Measurements from ENCODE around the gene YTHDF1. TPM values are rescaled to one million over a fixed set of nuclear protein-coding genes. Genes with fewer than 3 reads are reported as not detected.

Gene YTHDF1
- total RNA-seq, 2 donors from 2014 or later, result 34.7 to 39.1 TPM

DNA sequence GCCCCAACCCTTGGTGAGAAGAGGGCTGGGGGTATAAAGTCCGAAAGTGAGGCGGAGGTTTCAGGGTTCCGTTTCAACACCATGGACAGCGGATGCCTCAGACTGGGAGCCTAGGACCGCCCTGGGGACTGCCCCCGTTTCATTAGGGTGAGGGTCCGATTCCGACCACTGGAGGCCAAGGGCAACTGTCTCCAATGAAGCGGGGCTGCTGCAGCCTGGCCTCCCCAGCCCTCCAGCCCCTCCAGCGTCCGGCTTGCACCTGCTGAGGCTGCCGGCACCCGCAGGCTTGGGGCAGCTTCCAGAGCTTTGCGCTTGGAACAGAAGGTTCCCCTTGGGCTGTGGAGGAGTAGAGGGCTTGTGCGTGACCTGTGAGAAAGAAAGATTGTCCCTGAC is 39.9 kb downstream of the YTHDF1 start:
- DNase-seq (ENCODE audit: low spot score in 2 of 2) (no peak), ATAC-seq (no peak)
- H3K9me3 Mint-ChIP-seq, result no peaks in the 10 kb centered on the region
- H3K36me3 Mint-ChIP-seq, result no peaks in the 10 kb centered on the region
- H3K27ac Mint-ChIP-seq, result no peak overlapping the region

- ATAC-seq (no peak), DNase-seq (ENCODE audit: low spot score in 2 of 2) (no peak)
- H3K27ac Mint-ChIP-seq, result no peak overlapping the region
- no peaks in the 10 kb centered on the region for H3K9me3 Mint-ChIP-seq
- no peaks in the 10 kb centered on the region for H3K36me3 Mint-ChIP-seq
These were observed 40.7 kb downstream of the YTHDF1 start for GRCh38 chr20:63175038-63175895.

DNA sequence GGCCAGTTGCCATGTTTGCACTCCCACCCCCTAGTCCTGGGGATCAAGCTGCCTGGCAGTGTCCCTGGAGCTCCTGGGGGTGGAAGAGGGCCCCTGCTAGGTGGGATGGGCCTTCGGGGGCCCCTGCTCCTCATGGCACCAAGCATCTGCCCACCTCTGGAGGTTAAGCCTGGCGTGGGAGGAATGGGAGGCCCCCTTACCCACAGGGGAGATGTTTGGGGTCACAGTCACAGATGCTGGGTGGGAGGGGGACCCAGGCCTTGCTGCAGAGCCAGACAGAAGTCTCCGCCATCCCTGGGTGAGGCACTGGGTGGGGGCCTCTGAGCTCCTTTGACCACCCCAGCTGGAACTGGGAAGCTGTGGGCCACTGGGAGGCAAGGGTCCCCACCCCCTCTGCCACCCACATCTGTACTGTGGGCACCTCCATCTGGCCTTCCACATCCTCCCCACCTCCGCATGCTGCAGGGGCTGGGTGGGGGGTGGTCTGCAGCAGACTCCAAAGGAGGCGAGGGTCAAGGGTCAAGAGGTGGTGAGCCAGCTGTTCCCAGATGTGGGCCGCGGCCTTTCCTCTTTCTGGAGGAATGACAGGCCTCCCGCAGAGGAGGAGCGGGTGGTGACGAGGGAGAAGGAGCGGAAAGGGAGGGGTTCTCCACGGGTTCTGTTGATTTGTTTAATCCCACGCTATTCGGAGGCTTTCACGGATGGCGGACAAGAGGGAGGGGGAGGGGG is 41.5 kb downstream of the YTHDF1 start:
- ATAC-seq (no peak), DNase-seq (ENCODE audit: low spot score in 2 of 2) (no peak)
- H3K36me3 Mint-ChIP-seq, result no peaks in the 10 kb centered on the region
- H3K27ac Mint-ChIP-seq, result peak overlapping the region in 1 of 2 donors; percentile 83
- no peaks in the 10 kb centered on the region for H3K9me3 Mint-ChIP-seq

DNA sequence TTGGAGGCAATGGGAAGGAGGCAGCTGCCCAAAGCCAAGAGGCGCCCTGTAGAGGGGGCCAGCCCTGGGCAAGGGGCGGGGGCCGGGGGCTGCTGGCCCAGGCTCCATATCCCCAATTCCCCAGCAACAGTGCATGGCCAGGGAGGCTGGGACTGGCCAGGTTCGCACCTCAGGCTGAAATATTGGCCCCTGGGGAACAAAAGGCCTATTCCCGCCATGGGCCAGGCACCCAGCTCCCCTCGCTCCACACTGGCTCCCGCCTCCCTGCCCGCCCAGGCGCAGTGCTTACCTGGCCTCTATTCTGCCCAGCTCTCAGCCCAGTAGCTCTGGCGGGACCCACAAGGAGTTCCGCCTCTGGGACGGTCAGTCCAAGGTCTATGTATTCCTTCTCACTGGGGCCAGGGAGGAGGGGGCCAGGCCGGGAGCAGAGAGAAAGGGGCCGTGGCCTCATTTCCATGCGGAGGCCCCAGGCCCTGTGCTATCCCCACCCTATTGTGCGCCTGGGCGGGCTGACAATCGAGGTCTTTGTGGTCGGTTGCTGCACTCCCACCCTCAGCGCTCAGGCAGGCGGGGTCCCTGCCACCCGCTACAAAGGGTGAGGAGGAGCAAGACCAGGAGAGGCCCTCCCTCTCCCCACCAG is 42.3 kb downstream of the YTHDF1 start:
- no peak for DNase-seq (ENCODE audit: low spot score in 2 of 2)
- Mint-ChIP-seq H3K9me3 (no peaks in the 10 kb centered on the region), H3K36me3 (no peaks in the 10 kb centered on the region), H3K27ac (no peak overlapping the region)
- ATAC-seq, result no peak

- no peak for ATAC-seq
- no peak overlapping the region for H3K27ac Mint-ChIP-seq
- H3K36me3 Mint-ChIP-seq, result no peaks in the 10 kb centered on the region
- no peak for DNase-seq (ENCODE audit: low spot score in 2 of 2)
- H3K9me3 Mint-ChIP-seq, result no peaks in the 10 kb centered on the region
These were observed 43.2 kb downstream of the YTHDF1 start for GRCh38 chr20:63172726-63173125.

DNA sequence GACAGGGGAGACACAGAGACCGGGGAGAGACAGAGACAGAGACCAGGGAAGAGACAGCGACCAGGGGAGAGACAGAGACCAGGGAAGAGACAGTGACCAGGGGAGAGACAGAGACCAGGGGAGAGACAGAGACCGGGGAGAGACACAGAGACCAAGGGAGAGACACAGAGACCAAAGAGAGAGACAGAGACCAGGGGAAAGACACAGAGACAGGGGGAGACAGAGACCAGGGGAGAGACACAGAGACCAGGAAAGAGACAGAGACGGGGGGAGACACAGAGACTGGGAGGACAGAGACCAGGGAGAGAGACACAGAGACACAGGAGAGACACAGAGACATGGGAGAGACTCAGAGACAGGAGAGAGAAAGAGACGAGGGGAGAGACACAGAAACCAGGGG is 43.9 kb downstream of the YTHDF1 start:
- no peaks in the 10 kb centered on the region for H3K36me3 Mint-ChIP-seq
- H3K9me3 Mint-ChIP-seq, result no peaks in the 10 kb centered on the region
- no peak for ATAC-seq
- H3K27ac Mint-ChIP-seq, result peak overlapping the region in 1 of 2 donors; percentile 7
- no peak for DNase-seq (ENCODE audit: low spot score in 2 of 2)

DNA sequence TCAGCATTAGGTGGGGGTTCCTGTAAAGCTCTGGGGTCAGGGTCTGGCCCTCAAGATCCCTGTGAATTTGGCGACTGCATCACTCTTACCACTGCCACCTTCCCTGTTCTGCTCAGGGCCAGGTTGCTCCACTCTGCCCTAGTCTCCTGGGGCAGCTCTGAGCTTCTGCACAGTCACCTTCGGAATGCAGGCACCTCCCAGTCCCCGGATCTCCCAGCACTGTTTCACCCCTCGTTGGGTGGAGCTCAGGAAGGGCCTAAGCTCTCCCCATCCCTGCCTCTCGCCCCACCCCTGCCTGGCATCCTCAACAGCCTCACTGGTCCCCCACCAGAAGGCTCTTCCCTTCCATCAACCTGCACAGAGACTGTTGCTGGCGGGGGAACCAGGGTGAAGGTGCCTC is 46.2 kb downstream of the YTHDF1 start:
- DNase-seq (ENCODE audit: low spot score in 2 of 2) (no peak), ATAC-seq (no peak)
- Mint-ChIP-seq H3K27ac (no peak overlapping the region), H3K36me3 (no peaks in the 10 kb centered on the region), H3K9me3 (no peaks in the 10 kb centered on the region)

DNA sequence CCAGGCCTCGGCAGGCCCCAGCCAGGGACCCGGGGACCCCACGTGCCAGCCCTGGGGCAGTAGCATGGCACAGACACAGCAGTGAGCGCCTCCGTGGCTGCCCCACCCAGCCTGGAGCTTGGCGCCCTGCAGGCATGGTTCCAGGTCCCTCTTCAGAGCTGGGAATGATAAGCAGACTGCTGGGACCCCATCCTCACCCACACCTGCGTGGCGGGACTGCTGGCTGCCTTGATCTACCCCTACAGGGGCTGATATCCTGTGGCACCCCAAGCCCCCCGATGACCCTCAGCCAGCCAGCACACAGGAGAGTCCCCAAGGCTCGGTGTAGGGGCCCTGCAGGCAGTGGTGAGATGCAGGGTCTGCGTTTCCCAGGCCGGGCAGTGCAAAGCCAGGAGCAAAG is 47.1 kb downstream of the YTHDF1 start:
- no peak for DNase-seq (ENCODE audit: low spot score in 2 of 2)
- Mint-ChIP-seq H3K36me3 (no peaks in the 10 kb centered on the region), H3K27ac (no peak overlapping the region), H3K9me3 (no peaks in the 10 kb centered on the region)
- no peak for ATAC-seq

DNA sequence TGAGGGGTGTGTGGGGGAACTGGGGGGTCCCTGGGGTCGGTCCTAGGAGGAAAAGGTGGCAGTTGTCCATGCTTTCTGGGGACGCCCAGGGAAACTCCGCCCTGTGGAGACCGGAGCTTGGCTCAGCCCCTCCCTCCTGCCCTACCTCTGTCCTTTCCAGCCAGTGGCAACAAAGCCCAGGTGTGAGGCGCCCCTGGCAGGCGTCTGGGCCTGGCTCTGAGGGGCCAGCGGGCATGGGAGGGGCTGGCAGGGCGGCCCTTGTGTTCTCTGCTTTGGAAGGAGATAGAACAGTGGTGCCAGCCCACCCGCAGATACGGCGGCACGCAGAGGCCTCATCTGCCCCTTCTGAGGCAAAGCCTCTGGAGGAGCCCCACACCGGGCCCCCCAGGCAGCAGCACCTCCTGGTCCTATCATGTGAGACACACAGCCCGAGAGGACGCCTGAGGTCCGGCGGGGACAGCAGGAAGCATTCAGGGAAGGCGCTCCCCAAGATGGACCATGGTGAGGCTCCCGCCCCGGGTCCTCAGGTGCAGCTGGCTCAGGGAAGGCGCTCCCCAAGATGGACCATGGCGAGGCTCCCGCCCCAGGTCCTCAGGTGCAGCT is 47.9 kb downstream of the YTHDF1 start:
- Mint-ChIP-seq H3K9me3 (no peaks in the 10 kb centered on the region), H3K36me3 (no peaks in the 10 kb centered on the region), H3K27ac (no peak overlapping the region)
- ATAC-seq (no peak), DNase-seq (ENCODE audit: low spot score in 2 of 2) (no peak)

DNA sequence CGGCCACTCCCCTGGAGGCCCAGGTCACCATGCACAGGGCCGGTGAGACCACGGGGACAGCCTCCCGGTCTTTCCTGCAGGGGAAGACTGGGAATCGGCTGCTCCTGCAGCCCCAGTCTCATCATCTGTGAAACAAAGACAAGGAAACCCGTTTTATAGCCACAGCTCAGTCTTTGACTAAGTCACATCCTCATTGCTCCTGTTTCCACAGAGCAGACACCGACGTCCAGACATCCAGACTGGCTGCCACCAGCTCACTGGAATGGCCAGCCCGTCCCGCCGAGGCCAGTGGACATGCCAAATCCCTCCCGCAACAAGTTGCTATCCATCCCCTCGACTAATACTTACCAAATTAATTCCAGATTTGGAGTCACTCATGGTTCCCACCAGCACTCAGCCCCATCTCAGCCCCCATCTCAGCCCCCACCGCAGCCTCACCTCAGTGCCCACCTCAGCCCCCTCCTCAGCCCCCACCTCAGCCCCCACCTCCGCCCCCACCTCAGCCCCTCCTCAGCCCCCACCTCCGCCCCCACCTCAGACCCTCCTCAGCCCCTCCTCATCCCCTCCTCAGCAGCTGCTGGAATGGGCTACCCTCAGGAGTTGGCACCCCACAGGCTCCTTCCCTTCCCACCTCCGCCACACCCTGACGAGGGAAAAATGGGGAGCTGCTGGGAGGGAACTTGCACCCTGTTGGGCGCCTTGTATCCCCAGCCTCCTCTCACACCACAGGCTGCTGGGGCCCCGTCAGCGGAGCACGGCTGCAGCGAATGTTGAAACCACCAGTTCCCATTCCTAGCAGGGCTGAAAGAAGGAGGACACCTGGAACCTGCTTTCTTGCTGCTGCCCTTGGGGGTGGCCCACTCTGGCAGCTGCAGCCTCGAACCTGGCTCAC is 48.7 kb downstream of the YTHDF1 start:
- ATAC-seq (no peak), DNase-seq (ENCODE audit: low spot score in 2 of 2) (no peak)
- Mint-ChIP-seq H3K9me3 (no peaks in the 10 kb centered on the region), H3K27ac (no peak overlapping the region), H3K36me3 (no peaks in the 10 kb centered on the region)

GRCh38 chr20:63166193-63167020 is 49.5 kb downstream of the YTHDF1 start:
- Mint-ChIP-seq H3K27ac (no peak overlapping the region), H3K9me3 (no peaks in the 10 kb centered on the region), H3K36me3 (no peaks in the 10 kb centered on the region)
- ATAC-seq, result no peak
- no peak for DNase-seq (ENCODE audit: low spot score in 2 of 2)

DNA sequence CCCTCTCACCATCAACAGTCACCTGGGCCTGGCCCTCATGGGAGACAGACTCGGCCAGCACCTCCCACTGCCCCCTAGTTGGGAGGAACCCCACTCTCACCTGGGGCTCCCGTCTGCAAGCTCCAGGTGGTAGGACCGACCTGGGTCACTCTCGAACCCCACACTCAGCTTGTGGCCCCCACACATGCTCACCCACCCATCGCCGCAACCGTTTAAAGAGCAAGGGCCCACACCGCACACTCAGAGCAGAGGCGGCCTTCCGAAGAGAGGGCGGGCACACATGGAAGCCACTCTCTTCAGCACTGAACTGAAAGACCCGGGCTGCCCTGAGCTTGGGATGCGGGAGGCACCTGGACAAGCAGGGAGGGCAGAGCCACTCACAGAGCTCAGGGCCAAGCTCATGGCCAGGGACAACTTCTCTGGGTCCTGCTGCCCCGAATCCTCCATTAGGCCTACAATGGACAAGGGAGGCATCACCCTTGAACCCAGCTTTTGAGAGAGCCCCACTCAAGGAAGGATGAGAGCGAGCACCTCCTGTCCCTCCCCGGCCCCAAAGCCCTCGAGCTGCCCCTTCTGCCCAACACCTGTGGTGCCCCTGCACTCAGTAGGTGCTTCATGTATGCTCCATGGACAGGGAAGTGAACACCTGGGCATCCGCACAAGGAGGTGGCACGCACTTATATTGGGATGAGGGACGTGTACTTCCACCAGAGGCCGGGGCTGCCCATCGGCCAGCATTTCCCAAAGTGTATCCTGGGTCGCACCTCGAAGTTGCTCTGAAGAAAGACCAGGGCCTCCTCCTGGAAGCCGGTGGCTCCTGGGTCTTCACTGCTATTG is 50.4 kb downstream of the YTHDF1 start:
- ATAC-seq (no peak), DNase-seq (ENCODE audit: low spot score in 2 of 2) (no peak)
- no peaks in the 10 kb centered on the region for H3K9me3 Mint-ChIP-seq
- no peak overlapping the region for H3K27ac Mint-ChIP-seq
- H3K36me3 Mint-ChIP-seq, result no peaks in the 10 kb centered on the region

- H3K9me3 Mint-ChIP-seq, result no peaks in the 10 kb centered on the region
These were observed 51.2 kb downstream of the YTHDF1 start for GRCh38 chr20:63164484-63165355.

More at GRCh38 chr20:63164484-63165355, 51.2 kb downstream of the YTHDF1 start:
- Mint-ChIP-seq H3K27ac (no peak overlapping the region), H3K36me3 (no peaks in the 10 kb centered on the region)
- ATAC-seq (no peak), DNase-seq (ENCODE audit: low spot score in 2 of 2) (no peak)

Data from activated naive CD4-positive, alpha-beta T cell treated with anti-CD3 and anti-CD28 coated beads, Interleukin-2, amount 50 U/mL, for 72 hours (primary cell).